Measurements from ENCODE around the gene SACS. TPM values are rescaled to one million over a fixed set of nuclear protein-coding genes. Genes with fewer than 3 reads are reported as not detected.

SACS gene
- total RNA-seq, 2 donors from 2014 or later = 15.2 to 29.2 TPM

- H3K27ac ChIP-seq = no peak overlapping the region
- no peak for TF ChIP-seq CTCF (IDR thresholded peaks at IDR 0.05)
- peaks cover 0 to 12% of the 10 kb centered on the region in 2 donors for H3K4me1 ChIP-seq
- no peaks in the 10 kb centered on the region for H3K9me3 ChIP-seq
- no peaks in the 10 kb centered on the region for H3K27me3 ChIP-seq
- no peaks in the 10 kb centered on the region for H3K36me3 ChIP-seq
- H3K4me3 ChIP-seq = no peak overlapping the region
- no peak for DNase-seq (ENCODE audit: low spot score)
Measured at GRCh38 chr13:23470790-23471614, 37.5 kb upstream of the SACS start.

GRCh38 chr13:23469951-23470421 lies 36.5 kb upstream of the SACS start:
- Histone ChIP-seq H3K27ac (no peak overlapping the region), H3K36me3 (no peaks in the 10 kb centered on the region), H3K27me3 (no peaks in the 10 kb centered on the region), H3K9me3 (no peaks in the 10 kb centered on the region), H3K4me3 (no peak overlapping the region), H3K4me1 (peaks cover 0 to 15% of the 10 kb centered on the region in 2 donors)
- no peak for TF ChIP-seq CTCF (IDR thresholded peaks at IDR 0.05)
- no peak for DNase-seq (ENCODE audit: low spot score)

GRCh38 chr13:23468811-23469210 lies 35.3 kb upstream of the SACS start:
- Histone ChIP-seq H3K27ac (no peak overlapping the region), H3K9me3 (no peaks in the 10 kb centered on the region), H3K27me3 (no peaks in the 10 kb centered on the region), H3K4me3 (no peak overlapping the region), H3K36me3 (no peaks in the 10 kb centered on the region), H3K4me1 (peaks cover 0 to 15% of the 10 kb centered on the region in 2 donors)
- no peak for TF ChIP-seq CTCF (IDR thresholded peaks at IDR 0.05)
- DNase-seq (ENCODE audit: low spot score) = no peak

GRCh38 chr13:23467932-23468278 lies 34.4 kb upstream of the SACS start:
- Histone ChIP-seq H3K36me3 (no peaks in the 10 kb centered on the region), H3K27ac (peak overlapping the region in 1 of 2 donors; percentile 90), H3K9me3 (no peaks in the 10 kb centered on the region), H3K4me1 (peaks cover 0 to 18% of the 10 kb centered on the region in 2 donors), H3K4me3 (no peak overlapping the region), H3K27me3 (no peaks in the 10 kb centered on the region)
- TF ChIP-seq CTCF (IDR thresholded peaks at IDR 0.05) = no peak
- DNase-seq (ENCODE audit: low spot score) = no peak

GRCh38 chr13:23467048-23467931 lies 33.8 kb upstream of the SACS start:
- Histone ChIP-seq H3K36me3 (no peaks in the 10 kb centered on the region), H3K4me1 (peaks cover 0 to 24% of the 10 kb centered on the region in 2 donors), H3K9me3 (no peaks in the 10 kb centered on the region), H3K27ac (peak overlapping the region; percentile 86 to 90), H3K4me3 (no peak overlapping the region), H3K27me3 (no peaks in the 10 kb centered on the region)
- no peak for TF ChIP-seq CTCF (IDR thresholded peaks at IDR 0.05)
- no peak for DNase-seq (ENCODE audit: low spot score)

All from right atrium auricular region (tissue), 2 donors.